ENCODE results near the gene NEURL4. TPM values are rescaled to one million over a fixed set of nuclear protein-coding genes. Genes with fewer than 3 reads are reported as not detected.

NEURL4 gene
- total RNA-seq, 1 experiment from 2014 or later = 21.4 TPM

DNA sequence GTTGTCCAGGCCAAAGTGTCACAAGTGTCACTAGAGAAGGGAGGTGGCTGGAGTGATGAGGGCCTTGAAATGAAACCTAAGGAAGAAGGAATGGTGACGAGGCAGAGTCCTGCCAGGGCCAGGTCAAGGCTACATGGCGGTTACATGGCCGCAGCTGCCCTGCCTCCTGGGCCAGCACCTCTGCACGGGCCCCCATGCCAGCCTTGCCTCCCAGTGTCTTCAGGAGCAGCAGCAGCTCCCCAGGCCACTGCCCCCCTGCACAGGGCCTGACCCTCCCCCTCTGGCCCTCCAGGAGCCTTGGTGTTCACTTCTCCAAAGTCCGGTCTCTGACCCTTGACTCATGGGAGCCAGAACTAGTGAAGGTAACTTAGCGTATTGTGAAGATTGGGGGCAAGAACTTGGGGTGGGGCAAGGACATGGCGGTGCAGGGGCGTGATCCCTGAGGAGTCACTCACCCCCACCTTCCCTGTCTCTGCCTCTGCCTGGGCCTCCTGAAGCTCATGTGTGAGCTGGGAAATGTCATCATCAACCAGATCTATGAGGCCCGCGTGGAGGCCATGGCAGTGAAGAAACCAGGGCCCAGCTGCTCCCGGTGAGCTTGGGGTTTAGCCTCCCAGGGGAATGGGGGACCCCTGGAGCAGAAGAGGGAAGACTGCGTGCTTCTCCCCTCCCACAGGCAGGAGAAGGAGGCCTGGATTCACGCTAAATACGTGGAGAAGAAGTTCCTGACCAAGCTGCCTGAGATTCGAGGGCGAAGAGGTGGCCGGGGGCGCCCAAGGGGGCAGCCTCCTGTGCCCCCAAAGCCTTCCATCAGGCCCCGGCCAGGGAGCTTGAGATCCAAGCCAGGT lies 18.7 kb upstream of the NEURL4 start:
- ChIA-PET CTCF (no interaction called here), POLR2A (ENCODE audit: unreplicated experiment) (no interaction called here)
- Histone ChIP-seq H3K36me3 (ENCODE audit: low read depth, low read length) (no peaks in the 10 kb centered on the region), H3K9me3 (ENCODE audit: low read length) (no peaks in the 10 kb centered on the region), H3K9me2 (replicated peaks; ENCODE audit: low read length) (no peaks in the 10 kb centered on the region), H3K4me2 (ENCODE audit: low read length) (no peak overlapping the region), H2AFZ (ENCODE audit: low read length) (no peak overlapping the region), H3K27ac (ENCODE audit: low read length) (no peak overlapping the region), H3K4me3 (ENCODE audit: low read length) (no peak overlapping the region), H3K9ac (ENCODE audit: low read length) (no peak overlapping the region), H4K20me1 (ENCODE audit: low read length) (no peaks in the 10 kb centered on the region), H3K79me2 (ENCODE audit: low read length) (peaks cover 17% of the 10 kb centered on the region), H3K4me1 (ENCODE audit: insufficient read depth, low read length) (peaks cover 8% of the 10 kb centered on the region), H3K27me3 (ENCODE audit: low read length) (no peaks in the 10 kb centered on the region), H3F3A (ENCODE audit: low read length, unreplicated experiment) (no peaks in the 10 kb centered on the region)
- BruUV-seq (replicated peaks) = no TSS peak
- ATAC-seq = no peak
- intact Hi-C loops (cut with micrococcal nuclease) = loop anchor here (5.0 kb wide), 1 partner anchor 301 kb away; no protein-coding TSS in a partner anchor
- TF ChIP-seq, protein P1, sequence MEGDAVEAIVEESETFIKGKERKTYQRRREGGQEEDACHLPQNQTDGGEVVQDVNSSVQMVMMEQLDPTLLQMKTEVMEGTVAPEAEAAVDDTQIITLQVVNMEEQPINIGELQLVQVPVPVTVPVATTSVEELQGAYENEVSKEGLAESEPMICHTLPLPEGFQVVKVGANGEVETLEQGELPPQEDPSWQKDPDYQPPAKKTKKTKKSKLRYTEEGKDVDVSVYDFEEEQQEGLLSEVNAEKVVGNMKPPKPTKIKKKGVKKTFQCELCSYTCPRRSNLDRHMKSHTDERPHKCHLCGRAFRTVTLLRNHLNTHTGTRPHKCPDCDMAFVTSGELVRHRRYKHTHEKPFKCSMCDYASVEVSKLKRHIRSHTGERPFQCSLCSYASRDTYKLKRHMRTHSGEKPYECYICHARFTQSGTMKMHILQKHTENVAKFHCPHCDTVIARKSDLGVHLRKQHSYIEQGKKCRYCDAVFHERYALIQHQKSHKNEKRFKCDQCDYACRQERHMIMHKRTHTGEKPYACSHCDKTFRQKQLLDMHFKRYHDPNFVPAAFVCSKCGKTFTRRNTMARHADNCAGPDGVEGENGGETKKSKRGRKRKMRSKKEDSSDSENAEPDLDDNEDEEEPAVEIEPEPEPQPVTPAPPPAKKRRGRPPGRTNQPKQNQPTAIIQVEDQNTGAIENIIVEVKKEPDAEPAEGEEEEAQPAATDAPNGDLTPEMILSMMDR (conservative IDR thresholded peaks at IDR 0.05; ENCODE audit: low read depth, low read length) = no peak
- no peak for TF ChIP-seq EZH2phosphoT487 (IDR thresholded peaks at IDR 0.05; ENCODE audit: borderline replicate concordance, low read length)
- no peak for TF ChIP-seq EZH2 (IDR thresholded peaks at IDR 0.05; ENCODE audit: low read length, unreplicated experiment)
- DNase-seq = no peak

DNA sequence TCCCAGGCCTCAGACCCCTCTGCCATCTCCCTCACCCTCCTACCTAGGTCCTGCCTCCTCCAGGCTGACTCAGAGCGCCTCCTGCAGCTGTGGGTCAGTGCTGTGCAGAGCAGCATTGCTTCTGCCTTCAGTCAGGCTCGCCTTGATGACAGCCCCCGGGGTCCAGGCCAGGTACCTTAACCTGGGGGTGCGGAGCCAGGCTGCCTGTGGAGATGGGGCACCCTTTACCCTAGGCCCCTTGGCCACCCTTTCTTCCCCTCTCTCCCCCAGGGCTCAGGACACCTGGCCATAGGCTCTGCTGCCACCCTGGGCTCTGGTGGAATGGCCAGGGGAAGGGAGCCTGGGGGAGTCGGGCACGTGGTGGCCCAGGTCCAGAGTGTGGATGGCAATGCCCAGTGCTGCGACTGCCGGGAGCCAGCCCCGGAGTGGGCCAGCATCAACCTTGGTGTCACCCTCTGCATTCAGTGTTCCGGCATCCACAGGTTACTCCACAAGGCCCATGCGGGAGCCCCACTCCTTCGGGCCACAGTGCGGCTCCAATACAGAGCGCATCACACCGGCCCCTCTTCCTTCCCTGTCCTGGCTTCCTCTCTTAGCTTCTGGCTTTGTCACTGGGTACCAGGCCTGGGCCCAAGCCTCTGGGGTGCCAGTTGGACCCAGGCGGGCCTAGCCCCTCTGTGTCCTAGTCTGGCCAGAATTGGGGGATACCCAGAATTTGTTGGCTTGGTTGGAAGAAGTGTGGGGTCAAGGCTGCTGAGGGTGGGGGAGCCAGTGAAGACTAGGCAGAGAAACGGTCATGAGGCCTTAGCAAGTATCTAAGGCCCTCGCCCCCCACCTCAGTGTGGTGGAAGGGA lies 17.9 kb upstream of the NEURL4 start:
- intact Hi-C loops (cut with micrococcal nuclease) = loop anchor here (5.0 kb wide), 1 partner anchor 300 kb away; no protein-coding TSS in a partner anchor
- Histone ChIP-seq H3K79me2 (ENCODE audit: low read length) (peaks cover 9% of the 10 kb centered on the region; the same call in 1 of the 2 replicates), H3K9me2 (replicated peaks; ENCODE audit: low read length) (no peaks in the 10 kb centered on the region), H3K4me2 (ENCODE audit: low read length) (no peak overlapping the region), H3K27ac (ENCODE audit: low read length) (no peak overlapping the region), H3K9me3 (ENCODE audit: low read length) (no peaks in the 10 kb centered on the region), H4K20me1 (ENCODE audit: low read length) (no peaks in the 10 kb centered on the region), H3K27me3 (ENCODE audit: low read length) (no peaks in the 10 kb centered on the region), H3K9ac (ENCODE audit: low read length) (no peak overlapping the region), H3K36me3 (ENCODE audit: low read depth, low read length) (no peaks in the 10 kb centered on the region), H3K4me3 (ENCODE audit: low read length) (no peak overlapping the region), H3F3A (ENCODE audit: low read length, unreplicated experiment) (no peaks in the 10 kb centered on the region), H3K4me1 (ENCODE audit: insufficient read depth, low read length) (peaks cover 4% of the 10 kb centered on the region), H2AFZ (ENCODE audit: low read length) (no peak overlapping the region)
- POLR2A ChIA-PET (ENCODE audit: unreplicated experiment) = no interaction called here
- BruUV-seq (replicated peaks) = no TSS peak
- TF ChIP-seq, protein P1 (conservative IDR thresholded peaks at IDR 0.05; ENCODE audit: low read depth, low read length) = no peak
- TF ChIP-seq EZH2 (IDR thresholded peaks at IDR 0.05; ENCODE audit: low read length, unreplicated experiment) (no peak), EZH2phosphoT487 (IDR thresholded peaks at IDR 0.05; ENCODE audit: borderline replicate concordance, low read length) (no peak)
- DNase-seq (no peak), ATAC-seq (no peak)
- CTCF ChIA-PET = no interaction called here
